Heart left ventricle (tissue), 13 donors: Measurements from ENCODE around the gene KPNA6.

Source experiments
- CTCF ChIP-seq, 12 donors: fragments of 200-600 bp; sonication (generic) in 4 of 12; IDR thresholded peaks; one replicate each; pipeline versions ENCODE4 v1.5.0 to v1.8.0; 2018 to 2022; ENCODE audit warnings: antibody characterized with exemption in 12 of 12, mild to moderate bottlenecking in 5 of 12
- POLR2A ChIP-seq, 2 donors: fragments of 450-650 bp; IDR thresholded peaks; one replicate each; pipeline ENCODE4 v1.6.1; 2017; ENCODE audit warnings: antibody characterized with exemption in 2 of 2, mild to moderate bottlenecking in 2 of 2, moderate library complexity in 2 of 2
- donor health status: ischemic (EF 13 %, LVEDD 7.1; RV severe dilation, severe dysfunction).
- donor health status: DM: no; HTN: yes; CAD: no.
- donor health status: DM: no; HTN: no; CAD: no.
- donor health status: ischemic (EF 25% LVEDD 6.9; RV normal size, moderate dysfunction).
- donor health status: ischemic (EF 25% LVEDD 5.7; RV mildly dilated, moderate dysfunction).
- donor health status: ischemic (EF 35%, LVEDD 5.7; RV mildly dilated, moderate dysfunction).
- donor health status: nonischemic (EF 11% LVEDD 7.7; RV severe dilation, severe dysfunction).
- donor health status: DM: yes; HTN: yes; CAD: no.
- donor health status: PGD.
- donor health status: ischemic (EF 29% LVEDD 5.4; RV normal size, mild dysfunction).
- donor health status: nonischemic (EF 23%, LVEDD 6.1; RV moderate dilation, normal function).

- TF ChIP-seq POLR2A (IDR thresholded peaks at IDR 0.05) (peak in 1 of 2 donors; percentile 51), CTCF (IDR thresholded peaks at IDR 0.05) (peak in 2 of 12 donors; percentile 4 to 24)
Measured at GRCh38 chr1:32072622-32073298, 35.1 kb upstream of the KPNA6 start, which contains the start of gene TMEM39B.
